Activated B cell treated with CpG ODN at 0.5 μM for 24 hours (primary cell): Measurements from ENCODE around the gene YPEL4. TPM values are rescaled to one million over a fixed set of nuclear protein-coding genes. Genes with fewer than 3 reads are reported as not detected.

ENCODE experiments used
- ATAC-seq: fragments of 200-7000 bp; cut with Tn5 transposase; one replicate; pipeline ENCODE4 v1.10.0; 2021; ENCODE audit warnings: low read depth, mild to moderate bottlenecking, moderate library complexity
- CTCF ChIA-PET: fragments of 350-600 bp; sonication (Branson Sonifier 250); formaldehyde crosslinking; loops from one replicate; lab custom pipeline; 2021; ENCODE audit warnings: antibody characterized with exemption; lab: Charles Lee
- POLR2A ChIA-PET: fragments of 350-600 bp; sonication (Branson Sonifier 250); formaldehyde crosslinking; loops from one replicate; lab custom pipeline; 2021; ENCODE audit warnings: antibody characterized with exemption; lab: Charles Lee
- DNase-seq: peaks from one replicate; pipeline ENCODE4 v3.0.0; 2022
- H3K27ac Mint-ChIP-seq: one replicate; pipeline ENCODE4 v1.8.0; 2020; ENCODE audit warnings: mixed read lengths
- H3K27me3 Mint-ChIP-seq: one replicate; pipeline ENCODE4 v1.8.0; 2021; ENCODE audit warnings: mixed read lengths
- H3K36me3 Mint-ChIP-seq: one replicate; pipeline ENCODE4 v1.8.0; 2021; ENCODE audit warnings: low read depth, mixed read lengths
- H3K4me1 Mint-ChIP-seq: one replicate; pipeline ENCODE4 v1.8.0; 2021; ENCODE audit warnings: mixed read lengths
- H3K4me3 Mint-ChIP-seq: one replicate; pipeline ENCODE4 v1.8.0; 2020; ENCODE audit warnings: mild to moderate bottlenecking, mixed read lengths
- H3K9me3 Mint-ChIP-seq: one replicate; pipeline ENCODE4 v1.8.0; 2020; ENCODE audit warnings: mixed read lengths
- CTCF ChIP-seq: fragments of 200-600 bp; IDR thresholded peaks from one replicate; pipeline ENCODE4 v1.8.0; 2022; ENCODE audit warnings: antibody characterized with exemption, mild to moderate bottlenecking
- intact Hi-C: fragments of 100-400 bp; cut with micrococcal nuclease; formaldehyde crosslinking; loops from one replicate; pipeline ENCODE4 v1.15.1; 2024
- total RNA-seq: library from RNA; stranded (reverse); gene quantifications from 2 replicates; pipeline ENCODE4 v1.2.3, GENCODE V29; 2022

Gene YPEL4
- total RNA-seq, 1 donor from 2014 or later, result not detected

- no peak for DNase-seq
- no peak overlapping the region for H3K27ac Mint-ChIP-seq
- H3K4me1 Mint-ChIP-seq, result peaks cover 24% of the 10 kb centered on the region
- no peaks in the 10 kb centered on the region for H3K27me3 Mint-ChIP-seq
- intact Hi-C loops, result no loop called here
- POLR2A ChIA-PET, result interaction anchor here (0.5 kb wide), 1 partner anchor 41 kb away, joined by 4 read pairs; no protein-coding TSS in a partner anchor
- CTCF ChIA-PET, result no interaction called here
- no peak for TF ChIP-seq CTCF
- H3K4me3 Mint-ChIP-seq, result no peak overlapping the region
- no peaks in the 10 kb centered on the region for H3K9me3 Mint-ChIP-seq
- no peak for ATAC-seq
- H3K36me3 Mint-ChIP-seq, result peaks cover 71% of the 10 kb centered on the region
These were observed 29.7 kb upstream of the YPEL4 start for GRCh38 chr11:57679396-57679795.

GRCh38 chr11:57675176-57675941 is 25.6 kb upstream of the YPEL4 start:
- intact Hi-C loops, result no loop called here
- Mint-ChIP-seq H3K36me3 (peaks cover 71% of the 10 kb centered on the region), H3K4me3 (no peak overlapping the region), H3K27ac (no peak overlapping the region), H3K4me1 (peaks cover 41% of the 10 kb centered on the region), H3K9me3 (no peaks in the 10 kb centered on the region), H3K27me3 (no peaks in the 10 kb centered on the region)
- ChIA-PET POLR2A (interaction anchor here (1.8 kb wide), 1 partner anchor 37 kb away, joined by 5 read pairs; the partner anchor contains the start of genes MED19 and TMX2), CTCF (no interaction called here)
- no peak for TF ChIP-seq CTCF
- no peak for ATAC-seq
- DNase-seq, result no peak

GRCh38 chr11:57674251-57674650 is 24.5 kb upstream of the YPEL4 start:
- H3K36me3 Mint-ChIP-seq, result peaks cover 70% of the 10 kb centered on the region
- POLR2A ChIA-PET, result interaction anchor here (0.6 to 1.8 kb wide), 2 partner anchors 38 to 68 kb away, joined by 3 to 5 read pairs; partner anchors contain the start of genes MED19 and TMX2
- H3K27ac Mint-ChIP-seq, result no peak overlapping the region
- H3K27me3 Mint-ChIP-seq, result no peaks in the 10 kb centered on the region
- H3K4me3 Mint-ChIP-seq, result no peak overlapping the region
- ATAC-seq, result no peak
- CTCF ChIA-PET, result no interaction called here
- intact Hi-C loops, result no loop called here
- no peak for DNase-seq
- H3K9me3 Mint-ChIP-seq, result no peaks in the 10 kb centered on the region
- peaks cover 50% of the 10 kb centered on the region for H3K4me1 Mint-ChIP-seq
- no peak for TF ChIP-seq CTCF

GRCh38 chr11:57668434-57668782 is 18.7 kb upstream of the YPEL4 start:
- ChIA-PET POLR2A (interaction anchor here (1.0 to 2.7 kb wide), 8 partner anchors 11 to 333 kb away, joined by 3 to 16 read pairs (median 6); partner anchors contain the start of genes CLP1, MED19, SELENOH and SSRP1), CTCF (interaction anchor here (1.0 kb wide), 1 partner anchor 132 kb away, joined by 3 read pairs; no protein-coding TSS in a partner anchor)
- ATAC-seq (peak; percentile 3), DNase-seq (no peak)
- Mint-ChIP-seq H3K9me3 (no peaks in the 10 kb centered on the region), H3K4me3 (peak overlapping the region; percentile 89), H3K4me1 (peaks cover 51% of the 10 kb centered on the region), H3K27me3 (no peaks in the 10 kb centered on the region), H3K36me3 (peaks cover 41% of the 10 kb centered on the region), H3K27ac (peak overlapping the region; percentile 99)
- TF ChIP-seq CTCF, result no peak
- intact Hi-C loops, result loop anchor here (2.0 to 10.0 kb wide), 2 partner anchors 14 to 1886 kb away; no protein-coding TSS in a partner anchor
